ENCODE data around the gene ESF1.

ESF1 gene

DNA sequence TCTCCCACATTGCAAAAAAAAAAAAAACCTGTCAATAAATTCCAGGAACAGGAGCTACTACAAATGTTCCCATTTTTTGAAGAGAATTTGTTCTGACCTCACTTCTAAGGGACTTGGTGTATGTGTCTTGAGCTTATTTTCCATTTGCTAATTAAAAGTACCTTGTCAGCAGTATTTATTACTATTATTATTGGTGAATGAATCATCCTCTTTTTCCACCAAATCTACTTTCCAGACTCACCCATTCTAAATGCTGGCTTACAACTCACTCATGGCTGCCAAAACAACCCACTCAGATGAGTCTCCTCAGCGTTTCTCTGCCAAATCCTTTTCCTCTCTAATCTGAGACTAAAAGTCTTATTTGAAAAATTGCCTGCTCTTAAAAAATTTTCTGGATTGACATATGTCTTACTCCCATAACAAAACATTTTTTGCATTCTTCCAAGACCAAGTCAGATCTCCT lies 112.8 kb downstream of the ESF1 start:
- no peak for DNase-seq

- no peak for DNase-seq
Measured at GRCh38 chr20:13671512-13671911, 113.2 kb downstream of the ESF1 start.

GRCh38 chr20:13670160-13670559 lies 114.6 kb downstream of the ESF1 start:
- DNase-seq = no peak

DNA sequence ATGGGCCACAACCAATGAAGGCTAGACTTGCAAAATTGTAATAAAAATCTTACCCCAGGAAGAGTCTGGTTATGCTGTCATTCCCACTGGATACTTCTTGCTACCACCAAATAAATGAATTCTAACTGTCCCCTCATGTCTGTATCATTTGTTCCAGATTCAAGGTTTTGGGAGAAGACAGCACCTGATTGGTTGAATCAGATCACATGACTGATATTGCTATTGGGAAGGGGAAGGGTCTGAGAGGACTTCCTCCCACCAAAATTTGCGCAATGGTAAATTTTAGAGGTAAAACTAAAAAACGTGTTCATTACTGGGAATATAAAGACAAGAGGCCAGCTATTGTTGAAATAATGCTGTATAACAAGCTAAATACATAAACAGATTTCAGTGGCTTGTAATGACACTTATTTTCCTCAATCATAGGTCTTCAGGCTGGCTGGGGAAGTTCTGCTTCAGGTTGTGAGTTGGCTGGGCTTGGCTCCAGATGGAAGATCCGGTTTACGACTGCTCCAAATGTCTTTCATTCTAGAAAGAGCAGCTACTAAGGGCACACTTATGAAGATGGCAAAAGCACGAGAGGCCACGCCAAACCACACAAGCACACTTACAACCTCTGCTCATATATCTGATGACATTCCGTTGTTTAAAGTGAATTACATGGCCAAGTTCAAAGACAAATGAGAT lies 118.9 kb downstream of the ESF1 start:
- DNase-seq = no peak
